ENCODE measurements around the gene ZNF324.

DNA sequence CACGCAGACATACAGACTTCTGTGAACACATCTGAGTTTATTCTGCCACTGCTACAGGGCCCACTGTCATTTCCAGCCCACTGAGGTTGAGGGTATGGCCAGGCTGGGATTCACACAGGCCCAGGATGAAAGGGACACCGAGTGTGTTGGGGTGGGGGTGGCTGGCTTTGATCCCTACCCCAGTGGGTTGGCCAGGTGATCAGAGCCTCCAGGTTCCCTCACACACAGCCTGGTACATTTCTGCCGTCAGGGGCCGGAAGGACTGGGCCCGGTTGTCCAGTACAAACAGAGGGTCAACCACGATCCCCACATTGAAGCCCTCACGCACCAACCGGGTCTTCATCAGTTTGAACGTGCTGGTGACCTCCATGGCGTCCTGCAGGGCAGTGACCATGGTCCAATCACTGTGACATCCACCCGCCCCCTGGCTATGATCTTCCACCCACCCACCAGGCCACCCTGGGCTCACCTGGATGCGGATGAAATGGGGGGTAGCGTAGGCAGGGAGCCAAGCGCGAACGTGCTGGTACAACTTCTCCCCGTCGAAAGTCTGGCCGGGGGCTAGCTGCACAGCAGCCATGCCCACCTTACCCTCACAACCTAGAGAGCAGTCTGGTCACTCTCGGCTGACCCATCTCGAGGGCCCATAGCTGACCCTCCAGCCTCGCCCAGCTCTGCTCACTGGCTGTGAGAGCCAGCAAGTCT, 31.6 kb downstream of the ZNF324 start:
- TF ChIP-seq, protein P1, sequence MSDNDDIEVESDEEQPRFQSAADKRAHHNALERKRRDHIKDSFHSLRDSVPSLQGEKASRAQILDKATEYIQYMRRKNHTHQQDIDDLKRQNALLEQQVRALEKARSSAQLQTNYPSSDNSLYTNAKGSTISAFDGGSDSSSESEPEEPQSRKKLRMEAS (IDR thresholded peaks at IDR 0.05): no peak; the same call in 1 of the 2 replicates
- TF ChIP-seq RNF2 (conservative IDR thresholded peaks at IDR 0.05; ENCODE audit: low read depth) (no peak), TAF15 (IDR thresholded peaks at IDR 0.05; ENCODE audit: low read depth, low read length, poor library complexity, severe bottlenecking) (no peak), POLR2A (IDR thresholded peaks at IDR 0.05; ENCODE audit: insufficient read depth in 1 of 2, low read depth in 2 of 2, low read length in 2 of 2) (no peak; a peak in 1 of 4 replicates), PTBP1 (IDR thresholded peaks at IDR 0.05; ENCODE audit: low read depth, low read length, poor library complexity, severe bottlenecking) (no peak)
- TF ChIP-seq, protein P2, sequence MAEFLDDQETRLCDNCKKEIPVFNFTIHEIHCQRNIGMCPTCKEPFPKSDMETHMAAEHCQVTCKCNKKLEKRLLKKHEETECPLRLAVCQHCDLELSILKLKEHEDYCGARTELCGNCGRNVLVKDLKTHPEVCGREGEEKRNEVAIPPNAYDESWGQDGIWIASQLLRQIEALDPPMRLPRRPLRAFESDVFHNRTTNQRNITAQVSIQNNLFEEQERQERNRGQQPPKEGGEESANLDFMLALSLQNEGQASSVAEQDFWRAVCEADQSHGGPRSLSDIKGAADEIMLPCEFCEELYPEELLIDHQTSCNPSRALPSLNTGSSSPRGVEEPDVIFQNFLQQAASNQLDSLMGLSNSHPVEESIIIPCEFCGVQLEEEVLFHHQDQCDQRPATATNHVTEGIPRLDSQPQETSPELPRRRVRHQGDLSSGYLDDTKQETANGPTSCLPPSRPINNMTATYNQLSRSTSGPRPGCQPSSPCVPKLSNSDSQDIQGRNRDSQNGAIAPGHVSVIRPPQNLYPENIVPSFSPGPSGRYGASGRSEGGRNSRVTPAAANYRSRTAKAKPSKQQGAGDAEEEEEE (CRISPR knock-in tag; IDR thresholded peaks at IDR 0.05; ENCODE audit: borderline replicate concordance): no peak
